GM12891 (cell line): ENCODE measurements around the gene SKOR1.

ENCODE experiments used
- PAX5 ChIP-seq: IDR thresholded peaks from 2 replicates; pipeline ENCODE4 v1.6.1; 2011; ENCODE audit warnings: low read length, moderate library complexity, mild to moderate bottlenecking; ENCODE audit not compliant: insufficient read depth, severe bottlenecking
- POLR2A ChIP-seq: IDR thresholded peaks from 2 replicates; pipeline ENCODE4 v1.6.1; 2011; ENCODE audit warnings: low read depth, low read length, control low read depth
- POLR2AphosphoS5 ChIP-seq: IDR thresholded peaks from 2 replicates; pipeline ENCODE4 v1.6.1; 2011; ENCODE audit warnings: low read depth, low read length, control low read depth
- TAF1 ChIP-seq: IDR thresholded peaks from 2 replicates; pipeline ENCODE4 v1.6.1; 2011; ENCODE audit warnings: low read depth, low read length, control low read depth

DNA sequence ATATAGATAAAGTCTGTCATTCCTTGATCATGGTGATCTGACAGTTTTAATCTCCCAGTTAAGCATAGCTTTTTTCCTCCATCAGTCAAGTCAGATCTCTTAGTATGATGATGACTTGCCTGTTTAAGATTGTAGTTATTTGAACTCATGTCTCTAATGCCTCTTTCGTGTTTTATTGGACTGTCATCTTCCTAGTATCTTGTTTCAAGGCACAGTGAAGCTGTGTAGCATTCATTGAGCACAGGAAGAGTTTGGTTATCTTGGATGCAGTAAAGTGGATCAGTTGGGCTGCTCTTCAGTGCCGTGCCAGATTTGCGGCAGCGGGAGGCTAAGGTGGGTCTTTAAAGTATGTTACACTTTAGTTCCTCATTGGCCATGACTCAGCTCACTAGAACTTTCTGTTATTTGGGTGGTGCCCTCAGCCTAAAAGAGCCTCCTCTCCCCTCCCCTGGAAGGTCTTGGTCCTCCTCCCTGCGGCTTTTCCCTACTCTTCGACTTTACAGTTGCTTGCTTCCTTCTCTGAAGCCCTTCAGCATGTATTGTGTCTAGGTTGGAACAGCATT is 45.7 kb upstream of the SKOR1 start:
- TF ChIP-seq POLR2A (no peak), TAF1 (no peak), POLR2AphosphoS5 (no peak), PAX5 (no peak)
